Medulla oblongata (tissue), 1 donor: ENCODE data around the gene MARK4.
"Not testable (repeated sequence)": the region's sequence is repeated elsewhere in the genome, so short reads cannot be mapped to it uniquely, and the experiment has no call there.

ENCODE experiments used
- DNase-seq: peaks from one replicate; pipeline ENCODE4 v3.0.0-alpha.2; 2015; ENCODE audit errors: extremely low spot score

Gene MARK4

GRCh38 chr19:45305421-45305820 lies 54.4 kb downstream of the MARK4 start:
- no peak for DNase-seq

GRCh38 chr19:45306040-45306439 lies 55.0 kb downstream of the MARK4 start:
- DNase-seq, result no peak

- no peak for DNase-seq
Observed at GRCh38 chr19:45306518-45307027, 55.5 kb downstream of the MARK4 start.

GRCh38 chr19:45307361-45307760 lies 56.3 kb downstream of the MARK4 start:
- DNase-seq, result no peak

- DNase-seq, result not testable (repeated sequence)
Observed at GRCh38 chr19:45309322-45309721, 58.3 kb downstream of the MARK4 start.

- DNase-seq, result no peak
Observed at GRCh38 chr19:45311621-45312020, 60.5 kb downstream of the MARK4 start.

GRCh38 chr19:45312285-45312684 lies 61.2 kb downstream of the MARK4 start:
- DNase-seq, result not testable (repeated sequence)

- no peak for DNase-seq
Observed at GRCh38 chr19:45314708-45315245, 63.7 kb downstream of the MARK4 start.

- DNase-seq, result no peak
Observed at GRCh38 chr19:45315304-45315703, 64.2 kb downstream of the MARK4 start.

- DNase-seq, result no peak
Observed at GRCh38 chr19:45320997-45321775, 70.1 kb downstream of the MARK4 start.

- DNase-seq, result no peak
Observed at GRCh38 chr19:45321848-45322247, 70.8 kb downstream of the MARK4 start.

- no peak for DNase-seq
Observed at GRCh38 chr19:45322311-45322710, 71.2 kb downstream of the MARK4 start.

- DNase-seq, result no peak
Observed at GRCh38 chr19:45322744-45323281, 71.7 kb downstream of the MARK4 start, which contains the start of gene CKM. TSS of gene CKM (minus strand) at chr19:45322875. CDS start at chr19:45319713, 3,162 bp downstream.

GRCh38 chr19:45323671-45324081 lies 72.6 kb downstream of the MARK4 start:
- no peak for DNase-seq

- DNase-seq, result no peak
Observed at GRCh38 chr19:45324349-45324907, 73.4 kb downstream of the MARK4 start.

- DNase-seq, result no peak
Observed at GRCh38 chr19:45327404-45328143, 76.5 kb downstream of the MARK4 start.

- DNase-seq, result no peak
Observed at GRCh38 chr19:45331411-45331810, 80.3 kb downstream of the MARK4 start.

GRCh38 chr19:45333609-45334303 lies 82.7 kb downstream of the MARK4 start:
- no peak for DNase-seq

- not testable (repeated sequence) for DNase-seq
Observed at GRCh38 chr19:45334881-45335280, 83.8 kb downstream of the MARK4 start.

- no peak for DNase-seq
Observed at GRCh38 chr19:45336696-45337251, 85.7 kb downstream of the MARK4 start.

- DNase-seq, result no peak
Observed at GRCh38 chr19:45339629-45340028, 88.6 kb downstream of the MARK4 start.
